GM23248 (cell line): ENCODE results near the gene CACNA1B. TPM values are rescaled to one million over a fixed set of nuclear protein-coding genes. Genes with fewer than 3 reads are reported as not detected.
"Not testable (repeated sequence)": the region's sequence is repeated elsewhere in the genome, so short reads cannot be mapped to it uniquely, and the experiment has no call there.

Experiments
- DNase-seq: peaks from one replicate; pipeline ENCODE4 v3.0.0-alpha.2; 2015
- H2AFZ ChIP-seq: fragments of 200-600 bp; sonication (generic); 2 replicates; pipeline ENCODE4 v1.6.1; 2016; ENCODE audit warnings: antibody characterized with exemption
- H3F3A ChIP-seq: fragments of 200-600 bp; sonication (generic); 2 replicates; pipeline ENCODE4 v1.6.1; 2016; ENCODE audit warnings: mild to moderate bottlenecking, antibody characterized with exemption, mixed run types; ENCODE audit not compliant: insufficient read depth
- H3K27ac ChIP-seq: fragments of 200-600 bp; sonication (generic); 2 replicates; pipeline ENCODE4 v1.5.1; 2016; ENCODE audit warnings: mild to moderate bottlenecking
- H3K27me3 ChIP-seq: fragments of 200-600 bp; sonication (generic); replicated peaks from 2 replicates; pipeline ENCODE4 v1.6.1; 2016; ENCODE audit warnings: mild to moderate bottlenecking; ENCODE audit not compliant: insufficient read depth
- H3K36me3 ChIP-seq: fragments of 200-600 bp; sonication (generic); 2 replicates; pipeline ENCODE4 v1.6.1; 2016; ENCODE audit warnings: low read depth, mild to moderate bottlenecking
- H3K4me1 ChIP-seq: fragments of 200-600 bp; sonication (generic); 2 replicates; pipeline ENCODE4 v1.6.1; 2016; ENCODE audit warnings: mild to moderate bottlenecking; ENCODE audit not compliant: insufficient read depth
- H3K4me2 ChIP-seq: fragments of 200-600 bp; sonication (generic); one replicate; pipeline ENCODE4 v1.6.1; 2016; ENCODE audit warnings: mild to moderate bottlenecking; ENCODE audit not compliant: unreplicated experiment
- H3K4me3 ChIP-seq: fragments of 200-600 bp; sonication (generic); 2 replicates; pipeline ENCODE4 v1.5.1; 2016; ENCODE audit warnings: mild to moderate bottlenecking
- H3K79me2 ChIP-seq: fragments of 200-600 bp; sonication (generic); 2 replicates; pipeline ENCODE4 v1.6.1; 2016; ENCODE audit warnings: mild to moderate bottlenecking; ENCODE audit not compliant: insufficient read depth
- H3K9ac ChIP-seq: fragments of 200-600 bp; sonication (generic); 2 replicates; pipeline ENCODE4 v1.6.1; 2016; ENCODE audit warnings: mild to moderate bottlenecking
- H3K9me2 ChIP-seq: fragments of 200-600 bp; sonication (generic); 2 replicates; pipeline ENCODE4 v1.6.1; 2016; ENCODE audit warnings: mixed run types, mild to moderate bottlenecking, moderate library complexity; ENCODE audit not compliant: insufficient read depth
- H3K9me3 ChIP-seq: fragments of 200-600 bp; sonication (generic); one replicate; pipeline ENCODE4 v1.6.1; 2017; ENCODE audit warnings: low read depth
- H4K20me1 ChIP-seq: fragments of 200-600 bp; sonication (generic); 2 replicates; pipeline ENCODE4 v1.6.0; 2016; ENCODE audit not compliant: insufficient read depth
- EZH2 ChIP-seq: fragments of 200-600 bp; sonication (generic); IDR thresholded peaks from 2 replicates; pipeline ENCODE4 v1.6.1; 2018; ENCODE audit warnings: antibody characterized with exemption, mild to moderate bottlenecking; ENCODE audit not compliant: insufficient read depth, poor library complexity, severe bottlenecking
- EZH2phosphoT487 ChIP-seq: fragments of 200-600 bp; sonication (generic); IDR thresholded peaks from 2 replicates; pipeline ENCODE4 v1.6.1; 2018; ENCODE audit warnings: antibody characterized with exemption, moderate library complexity, mild to moderate bottlenecking, low read depth; ENCODE audit not compliant: insufficient read depth
- WGBS, 2 experiments: methylation state at CpG; one replicate each; pipeline ENCODE4 v1.1.6; 2015 to 2017; ENCODE audit warnings: low lambda C conversion rate in 2 of 2, low coverage in 1 of 2; ENCODE audit errors: missing lambda C conversion rate in 2 of 2; 5-methylcytosine and 5-hydroxymethylcytosine counted together
- in situ Hi-C: fragments of 300-500 bp; cut with MboI; formaldehyde crosslinking; loops from 2 replicates; pipeline ENCODE4 v1.15.0; 2020
- polyA plus RNA-seq: library from polyadenylated mRNA; unstranded; fragments of >200 nt; fragmentation: Nextera tagmentation; extraction: Ambion mirVana; gene quantifications from 2 replicates; pipeline ENCODE4 v1.2.1, GENCODE V29; 2016
- total RNA-seq: library from RNA; depleted of rRNA; stranded (reverse); fragments of >200 nt; shearing (Covaris generic); gene quantifications from 2 replicates; pipeline ENCODE4 v1.2.3, GENCODE V29; 2014

CACNA1B gene
- total and polyA plus RNA-seq, 2 experiments from 2014 or later = not detected

- no peaks in the 10 kb centered on the region for H3K79me2 ChIP-seq
- H4K20me1 ChIP-seq = no peaks in the 10 kb centered on the region
- no peaks in the 10 kb centered on the region for H3K4me1 ChIP-seq
- no peak for TF ChIP-seq EZH2
- no peak for TF ChIP-seq EZH2phosphoT487
- no peak overlapping the region for H3K27ac ChIP-seq
- no peak overlapping the region for H3K4me3 ChIP-seq
- no peak for DNase-seq
- no peak overlapping the region for H2AFZ ChIP-seq
- H3K4me2 ChIP-seq = no peak overlapping the region
- no peaks in the 10 kb centered on the region for H3K36me3 ChIP-seq
- H3K9me2 ChIP-seq = no peaks in the 10 kb centered on the region
- no peaks in the 10 kb centered on the region for H3F3A ChIP-seq
- 28 to 32% methylated on average over 9 of the region's 9 CpGs for WGBS, 2 experiments
- H3K27me3 ChIP-seq = no peaks in the 10 kb centered on the region
- in situ Hi-C loops = no loop called here
- H3K9ac ChIP-seq = no peak overlapping the region
- no peaks in the 10 kb centered on the region for H3K9me3 ChIP-seq
These were observed 205.5 kb downstream of the CACNA1B start for GRCh38 chr9:138082918-138083636.

GRCh38 chr9:138083873-138084272 lies 206.3 kb downstream of the CACNA1B start:
- WGBS, 2 experiments = 5 to 6% methylated on average over 3 of the region's 3 CpGs
- in situ Hi-C loops = no loop called here

GRCh38 chr9:138085568-138085967 lies 208.0 kb downstream of the CACNA1B start:
- in situ Hi-C loops = no loop called here
- Histone ChIP-seq H3K9me2 (no peaks in the 10 kb centered on the region), H3K4me3 (no peak overlapping the region), H3K27ac (no peak overlapping the region), H3F3A (no peaks in the 10 kb centered on the region), H3K9me3 (no peaks in the 10 kb centered on the region), H3K27me3 (no peaks in the 10 kb centered on the region), H3K4me2 (no peak overlapping the region), H3K4me1 (no peaks in the 10 kb centered on the region), H3K36me3 (no peaks in the 10 kb centered on the region), H4K20me1 (no peaks in the 10 kb centered on the region), H3K9ac (no peak overlapping the region), H2AFZ (no peak overlapping the region), H3K79me2 (no peaks in the 10 kb centered on the region)
- TF ChIP-seq EZH2phosphoT487 (no peak), EZH2 (no peak)
- WGBS, 2 experiments = 23 to 25% methylated on average over 4 of the region's 4 CpGs
- no peak for DNase-seq

More at GRCh38 chr9:138083873-138084272, 206.3 kb downstream of the CACNA1B start:
- Histone ChIP-seq H3K9ac (no peak overlapping the region), H3K79me2 (no peaks in the 10 kb centered on the region), H3K27ac (no peak overlapping the region), H3K27me3 (no peaks in the 10 kb centered on the region), H3F3A (no peaks in the 10 kb centered on the region), H4K20me1 (no peaks in the 10 kb centered on the region), H3K9me3 (no peaks in the 10 kb centered on the region), H3K4me1 (no peaks in the 10 kb centered on the region), H3K9me2 (no peaks in the 10 kb centered on the region), H3K4me2 (no peak overlapping the region), H3K36me3 (no peaks in the 10 kb centered on the region), H3K4me3 (no peak overlapping the region), H2AFZ (no peak overlapping the region)
- no peak for TF ChIP-seq EZH2phosphoT487
- TF ChIP-seq EZH2 = no peak
- DNase-seq = no peak

- H3K4me1 ChIP-seq, H3K9ac ChIP-seq, H4K20me1 ChIP-seq, H3K9me2 ChIP-seq, H3K79me2 ChIP-seq, H3K4me3 ChIP-seq, H2AFZ ChIP-seq, DNase-seq, H3F3A ChIP-seq, H3K9me3 ChIP-seq, H3K27ac ChIP-seq, H3K36me3 ChIP-seq, H3K4me2 ChIP-seq, in situ Hi-C loops, H3K27me3 ChIP-seq: not testable (repeated sequence)
- 40 to 41% methylated on average over 4 of the region's 4 CpGs for WGBS, 2 experiments
These were observed 214.5 kb downstream of the CACNA1B start for GRCh38 chr9:138092057-138092456.

GRCh38 chr9:138094028-138094427 lies 216.4 kb downstream of the CACNA1B start:
- Histone ChIP-seq H3K27ac (no peak overlapping the region), H3K9me3 (no peaks in the 10 kb centered on the region), H3K36me3 (no peaks in the 10 kb centered on the region), H3K79me2 (no peaks in the 10 kb centered on the region), H3K4me1 (no peaks in the 10 kb centered on the region), H3K27me3 (no peaks in the 10 kb centered on the region), H3K4me3 (no peak overlapping the region), H3K4me2 (no peak overlapping the region), H4K20me1 (no peaks in the 10 kb centered on the region), H3F3A (no peaks in the 10 kb centered on the region), H3K9ac (no peak overlapping the region), H3K9me2 (no peaks in the 10 kb centered on the region), H2AFZ (no peak overlapping the region)
- 34 to 43% methylated on average over 5 of the region's 5 CpGs for WGBS, 2 experiments
- DNase-seq = no peak
- TF ChIP-seq EZH2phosphoT487 (no peak), EZH2 (no peak)
- in situ Hi-C loops = no loop called here
